HCEC 1CT (cell line): ENCODE measurements around the gene TSSK6.
A peak's percentile ranks its signal among the peaks of the same experiment; 100 is the strongest.

Source experiments
- DNase-seq: peaks from one replicate; pipeline ENCODE4 v3.0.0-alpha.2; 2017

TSSK6 gene

DNA sequence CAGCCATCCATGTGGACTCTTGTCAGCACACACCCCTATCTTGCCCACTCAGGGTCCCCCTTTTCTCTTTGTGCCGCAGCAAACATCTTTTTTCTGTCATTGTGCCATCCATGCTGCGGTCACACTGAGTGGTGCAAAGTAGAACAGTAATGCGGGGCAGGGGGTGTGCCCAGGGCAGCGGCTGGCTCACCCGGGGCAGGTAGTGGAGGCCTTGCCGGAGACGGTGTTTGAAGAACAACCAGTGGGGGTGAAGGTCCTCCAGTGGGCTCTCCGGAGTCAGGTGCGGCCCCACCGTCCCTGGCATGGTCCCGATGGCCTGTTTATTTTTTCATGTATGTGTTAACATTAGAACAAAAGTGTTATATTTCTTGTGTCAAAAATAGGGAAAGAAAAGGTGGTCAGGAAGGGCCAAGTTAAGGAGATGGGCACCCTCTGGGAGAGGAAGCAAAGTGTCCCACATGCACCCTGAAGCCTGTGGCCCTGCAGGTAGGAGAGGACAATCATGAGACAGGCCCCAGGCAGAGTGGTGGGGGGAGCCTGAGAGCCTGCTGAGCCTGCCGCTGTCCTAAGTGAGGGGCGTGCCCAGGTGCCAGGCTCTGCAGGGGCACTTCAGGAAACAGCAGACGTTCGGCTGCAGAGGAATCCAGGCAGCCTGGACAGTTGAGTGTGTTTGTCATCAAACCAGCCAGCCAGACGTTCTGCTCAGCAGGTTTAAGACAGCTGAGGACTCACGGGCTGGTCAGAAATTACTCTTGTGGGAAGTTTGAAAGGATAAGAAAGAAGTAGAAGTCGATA lies 12.3 kb downstream of the TSSK6 start:
- DNase-seq: no peak

DNA sequence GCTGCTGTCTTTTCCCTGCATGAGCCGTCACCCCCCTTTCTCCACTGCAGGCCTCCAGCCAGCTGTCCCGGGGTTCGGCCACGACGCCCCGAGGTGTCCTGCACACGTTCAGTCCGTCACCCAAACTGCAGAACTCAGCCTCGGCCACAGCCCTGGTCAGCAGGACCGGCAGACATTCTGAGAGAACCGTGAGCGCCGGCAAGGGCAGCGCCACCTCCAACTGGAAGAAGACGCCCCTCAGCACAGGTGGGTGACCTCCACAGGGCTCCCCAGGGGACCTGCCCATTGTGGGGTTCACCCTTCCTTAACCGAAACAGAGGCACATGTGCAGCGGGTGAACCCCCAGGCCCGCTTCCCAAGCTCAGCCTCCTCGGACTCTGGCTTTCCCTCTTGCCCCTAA lies 13.1 kb downstream of the TSSK6 start:
- DNase-seq: no peak

DNA sequence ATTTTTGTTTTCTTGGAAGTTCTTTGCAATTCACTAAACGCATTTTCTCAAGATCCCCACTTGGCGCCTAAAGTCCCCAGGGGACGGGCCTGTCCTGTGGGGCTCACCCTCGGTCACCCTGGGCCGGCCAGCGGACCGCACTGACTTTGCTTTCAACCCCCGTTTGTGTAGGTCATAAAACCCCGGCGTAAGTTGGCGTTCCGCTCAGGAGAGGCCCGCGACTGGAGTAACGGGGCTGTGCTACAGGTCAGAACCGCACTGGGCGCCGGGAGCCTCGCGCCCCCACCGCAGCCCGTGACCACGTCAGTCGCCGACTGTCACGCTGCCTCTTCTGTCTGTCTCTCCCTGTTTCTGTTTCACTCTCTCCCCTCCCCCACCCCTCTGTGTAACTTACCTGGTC lies 13.6 kb downstream of the TSSK6 start:
- no peak for DNase-seq

DNA sequence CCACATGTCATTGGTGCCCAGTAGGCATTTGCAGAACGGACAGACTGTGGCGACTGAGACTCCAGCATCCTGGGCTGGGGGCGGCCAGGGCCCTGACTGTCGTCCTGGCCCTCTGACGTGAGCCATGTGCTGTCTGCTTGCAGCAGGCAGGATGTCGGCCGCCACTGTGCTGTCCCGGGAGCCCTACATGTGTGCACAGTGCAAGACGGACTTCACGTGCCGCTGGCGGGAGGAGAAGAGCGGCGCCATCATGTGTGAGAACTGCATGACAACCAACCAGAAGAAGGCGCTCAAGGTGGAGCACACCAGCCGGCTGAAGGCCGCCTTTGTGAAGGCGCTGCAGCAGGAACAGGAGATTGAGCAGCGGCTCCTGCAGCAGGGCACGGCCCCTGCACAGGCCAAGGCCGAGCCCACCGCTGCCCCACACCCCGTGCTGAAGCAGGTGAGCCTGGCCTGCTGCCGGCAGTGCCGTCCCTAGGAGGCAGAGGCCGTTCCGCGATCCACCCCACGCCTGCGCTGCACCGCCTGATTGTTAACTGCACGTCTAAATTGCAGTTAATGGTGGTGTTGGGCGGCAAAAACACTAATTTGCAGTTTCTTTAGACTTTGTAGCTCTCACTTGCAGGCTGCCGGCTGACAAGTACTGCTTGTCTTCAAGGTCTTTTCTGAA lies 14.2 kb downstream of the TSSK6 start:
- DNase-seq: no peak

DNA sequence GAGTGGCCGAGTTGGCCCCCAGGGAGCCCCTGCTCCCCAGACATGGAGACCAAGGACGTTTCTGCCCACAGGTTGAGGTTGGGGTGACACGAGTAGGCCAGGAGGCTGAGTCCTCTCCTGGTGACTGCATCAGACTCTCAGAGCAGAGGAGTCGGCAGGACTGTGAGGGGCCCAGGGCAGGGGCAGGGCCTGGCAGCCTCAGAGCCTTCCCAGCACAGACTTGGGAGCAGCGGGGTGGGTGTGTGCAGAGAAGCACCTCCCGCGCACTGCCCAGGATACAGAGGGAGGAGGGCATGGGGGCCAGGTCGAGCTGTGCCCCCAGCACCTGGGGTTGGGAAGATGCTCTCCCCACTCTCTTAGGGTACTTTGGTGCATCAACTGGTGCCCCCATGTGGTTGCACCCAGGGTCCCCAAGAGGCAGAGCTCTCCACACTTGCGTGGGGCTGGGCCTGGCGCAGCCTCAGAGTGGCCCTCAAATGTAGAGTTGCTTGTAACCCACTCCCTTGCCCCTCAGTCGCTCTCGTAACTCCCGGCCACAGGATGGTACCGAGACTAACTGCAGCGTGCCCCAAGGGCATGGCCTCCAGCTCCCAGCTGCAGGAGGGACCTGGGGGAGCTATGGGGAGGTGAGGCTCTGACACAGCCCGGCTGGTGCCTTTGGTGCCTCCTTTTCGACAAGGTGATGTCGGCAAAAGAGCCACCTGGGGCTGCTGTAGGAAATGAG lies 15.9 kb downstream of the TSSK6 start:
- DNase-seq: no peak

DNA sequence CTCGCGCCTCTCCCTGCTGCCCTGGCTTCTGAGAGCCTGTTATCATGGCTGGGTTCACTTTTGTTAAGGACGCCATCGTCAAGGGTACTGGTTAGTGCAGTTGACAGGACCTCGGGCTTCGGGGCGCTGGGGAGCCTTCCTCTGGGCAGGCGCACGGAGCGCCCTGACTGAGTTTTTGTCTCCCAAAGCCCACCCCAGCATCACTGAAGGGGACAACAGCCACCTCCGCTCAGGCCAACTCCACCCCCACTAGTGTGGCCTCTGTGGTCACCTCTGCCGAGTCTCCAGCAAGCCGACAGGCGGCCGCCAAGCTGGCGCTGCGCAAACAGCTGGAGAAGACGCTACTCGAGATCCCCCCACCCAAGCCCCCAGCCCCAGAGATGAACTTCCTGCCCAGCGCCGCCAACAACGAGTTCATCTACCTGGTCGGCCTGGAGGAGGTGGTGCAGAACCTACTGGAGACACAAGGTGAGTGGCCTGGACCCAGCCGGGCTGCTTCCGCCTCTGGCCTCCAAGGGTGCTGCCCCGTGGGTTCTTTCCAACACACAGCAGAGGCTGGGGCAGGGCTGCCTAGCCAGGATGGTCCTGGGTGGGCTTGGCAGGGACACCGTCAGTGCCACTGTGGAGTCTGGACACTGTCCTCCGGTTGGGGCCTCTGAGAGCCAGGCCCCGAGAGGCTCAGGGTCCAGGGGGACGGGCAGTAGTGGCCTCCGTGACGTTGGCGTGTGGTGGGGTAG lies 16.9 kb downstream of the TSSK6 start:
- no peak for DNase-seq

DNA sequence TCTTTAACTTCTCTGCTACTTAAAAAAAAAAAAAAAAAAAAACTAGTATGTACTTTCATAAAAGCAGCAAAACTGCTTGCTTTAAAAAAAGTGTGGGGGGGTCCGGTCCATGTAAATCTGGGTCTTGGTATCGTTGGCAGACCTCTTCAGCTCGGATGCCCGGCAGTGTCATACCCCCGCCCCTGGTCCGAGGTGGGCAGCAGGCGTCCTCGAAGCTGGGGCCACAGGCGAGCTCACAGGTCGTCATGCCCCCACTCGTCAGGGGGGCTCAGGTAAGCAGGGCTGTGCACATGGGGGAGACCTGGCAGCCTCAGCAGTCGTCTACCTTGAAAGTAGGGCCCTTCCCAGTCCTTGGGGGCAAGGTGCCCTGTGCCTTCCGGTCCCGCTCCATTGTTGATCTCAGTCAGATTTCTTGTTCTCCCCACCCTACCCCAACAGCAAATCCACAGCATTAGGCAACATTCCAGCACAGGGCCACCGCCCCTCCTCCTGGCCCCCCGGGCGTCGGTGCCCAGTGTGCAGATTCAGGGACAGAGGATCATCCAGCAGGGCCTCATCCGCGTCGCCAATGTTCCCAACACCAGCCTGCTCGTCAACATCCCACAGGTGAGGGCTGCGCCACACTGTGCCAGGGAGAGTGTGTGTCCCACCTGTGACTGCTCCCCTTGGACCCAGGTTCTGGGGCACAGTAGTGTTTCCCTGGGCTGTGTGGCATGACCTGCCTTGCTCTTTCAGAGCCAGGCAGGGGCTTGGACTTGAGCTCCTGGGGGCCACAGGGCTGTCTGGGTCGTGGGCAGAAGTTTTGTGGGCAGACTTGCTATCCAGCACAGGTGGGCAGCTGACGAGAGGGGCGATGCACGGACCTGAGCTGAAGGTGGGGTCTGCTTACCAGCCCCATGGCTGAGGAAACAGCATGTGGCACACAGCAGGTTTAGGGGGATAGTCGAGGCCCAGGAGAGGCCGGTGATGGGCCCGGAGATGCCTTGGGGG lies 19.4 kb downstream of the TSSK6 start:
- no peak for DNase-seq

DNA sequence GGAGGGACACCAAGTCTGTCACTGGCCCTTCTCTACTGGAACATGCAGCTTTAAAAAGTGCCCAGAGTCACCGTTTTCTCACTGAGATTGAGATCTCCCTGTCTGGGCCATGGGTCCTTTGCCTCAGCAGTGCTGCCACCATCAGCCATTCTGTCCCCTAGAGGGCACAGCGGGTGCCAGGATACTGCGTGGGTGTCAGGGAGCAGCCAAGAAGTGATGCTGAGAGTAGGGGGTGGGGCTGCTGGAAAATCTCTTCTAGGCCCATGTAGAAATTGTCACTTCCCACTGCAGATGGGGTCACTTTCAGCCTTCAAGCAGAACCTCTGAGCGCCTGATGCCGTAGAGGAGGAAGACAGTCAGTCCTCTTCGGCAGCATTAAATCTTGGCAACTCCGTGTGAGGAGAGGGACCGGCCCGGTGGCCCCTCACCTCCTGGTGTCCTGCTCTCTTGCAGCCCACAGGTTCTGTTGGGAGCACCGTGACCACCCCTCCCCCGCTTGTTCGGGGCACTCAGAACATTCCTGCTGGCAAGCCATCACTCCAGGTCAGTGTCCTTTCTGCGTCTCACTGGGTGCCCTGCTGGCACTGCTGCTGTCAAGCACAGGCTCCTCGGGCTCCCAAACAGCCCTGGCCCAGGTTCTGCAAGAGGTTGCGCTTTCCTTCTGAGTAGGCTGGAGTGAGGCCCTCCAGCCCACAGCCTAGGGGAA lies 21.4 kb downstream of the TSSK6 start:
- DNase-seq: no peak

DNA sequence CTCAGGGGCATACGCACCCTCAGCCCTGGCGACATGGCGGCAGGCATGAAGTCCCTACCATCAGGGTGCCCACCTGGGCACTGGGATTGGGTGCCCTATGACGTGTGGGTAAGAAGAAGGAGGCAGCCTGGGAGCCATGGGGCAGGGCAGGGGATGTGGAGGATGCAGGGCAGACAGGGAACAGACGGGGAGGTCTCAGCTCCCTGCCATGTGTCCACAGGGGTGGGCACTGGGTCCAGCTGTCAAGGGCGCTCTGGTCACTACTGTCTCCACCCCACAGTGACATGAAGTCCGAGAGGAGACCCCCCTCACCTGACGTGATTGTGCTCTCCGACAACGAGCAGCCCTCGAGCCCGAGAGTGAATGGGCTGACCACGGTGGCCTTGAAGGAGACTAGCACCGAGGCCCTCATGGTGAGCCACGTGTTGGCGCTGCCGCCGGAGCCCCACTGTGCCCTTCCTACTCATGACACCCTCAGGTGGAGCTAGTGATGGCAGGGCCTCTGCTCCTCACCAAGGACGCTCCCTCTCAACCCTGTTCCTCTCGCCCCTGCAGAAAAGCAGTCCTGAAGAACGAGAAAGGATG lies 23.2 kb downstream of the TSSK6 start:
- DNase-seq: no peak

DNA sequence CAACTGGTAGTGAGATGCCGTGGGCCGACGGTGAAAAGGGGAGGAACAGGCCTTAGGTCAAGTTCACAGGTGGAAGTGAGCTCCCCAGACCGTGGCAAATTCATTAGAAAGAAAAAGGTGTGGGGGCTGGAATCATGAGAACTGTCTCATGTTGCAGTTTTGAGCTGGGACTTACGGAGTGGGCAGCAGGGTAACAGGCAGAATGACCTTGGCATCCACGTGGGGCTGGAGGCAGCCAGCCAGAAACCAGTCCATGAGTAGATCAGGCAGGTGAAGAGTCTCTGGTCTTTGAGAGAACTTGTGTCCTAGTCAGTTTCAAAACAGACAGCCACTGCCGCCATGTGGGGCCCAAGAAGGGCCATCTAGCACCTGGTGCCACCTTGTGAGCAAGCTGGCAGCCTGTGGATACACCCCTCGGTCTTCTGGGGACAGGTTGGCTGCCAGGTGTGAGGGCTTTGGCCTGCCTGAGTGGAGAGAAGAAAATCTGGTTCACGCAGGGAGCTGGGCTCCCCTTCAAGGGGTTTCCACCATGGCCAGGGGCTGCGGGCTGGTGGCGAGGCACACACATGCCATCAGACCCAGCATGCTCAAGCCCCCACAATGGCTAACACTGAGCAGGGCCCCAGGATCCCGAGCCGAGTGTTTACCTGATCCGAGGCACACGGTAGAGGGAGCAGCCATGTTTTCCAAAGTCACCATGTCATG lies 23.9 kb downstream of the TSSK6 start:
- DNase-seq: no peak

DNA sequence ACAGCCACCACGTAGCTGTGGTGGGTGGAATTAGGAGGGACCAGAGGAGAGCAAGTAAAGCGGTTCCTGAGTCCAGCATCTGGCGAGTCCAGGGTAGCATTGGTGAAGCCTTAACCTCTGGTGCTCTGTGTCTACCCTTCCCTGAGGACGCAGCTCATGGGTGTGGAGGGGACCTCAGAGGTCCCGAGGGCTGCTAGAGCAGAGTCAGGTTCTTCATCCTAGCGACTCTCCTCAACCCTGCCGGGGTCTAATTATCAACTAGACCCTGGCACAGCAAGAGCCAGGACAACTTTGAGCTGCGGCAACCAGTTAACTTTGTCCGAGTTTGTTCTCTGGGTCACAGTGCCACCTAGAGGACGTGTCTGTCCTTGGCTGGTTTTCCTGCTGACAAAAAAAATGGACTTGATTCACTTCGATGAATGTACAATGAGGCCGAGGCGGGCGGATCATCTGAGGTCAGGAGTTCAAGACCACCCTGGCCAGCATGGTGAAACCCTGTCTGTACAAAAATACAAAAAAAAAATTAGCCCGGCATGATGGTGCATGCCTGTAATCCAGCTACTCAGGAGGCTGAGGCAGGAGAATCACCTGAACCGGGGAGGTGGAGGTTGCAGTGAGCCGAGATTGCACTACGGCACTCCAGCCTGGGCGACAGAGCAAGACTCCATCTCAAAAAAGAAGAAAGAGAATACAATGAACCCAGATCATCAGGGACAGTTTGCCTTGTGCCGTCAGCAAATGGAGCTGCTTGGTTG lies 25.0 kb downstream of the TSSK6 start:
- DNase-seq: peak; percentile 72

DNA sequence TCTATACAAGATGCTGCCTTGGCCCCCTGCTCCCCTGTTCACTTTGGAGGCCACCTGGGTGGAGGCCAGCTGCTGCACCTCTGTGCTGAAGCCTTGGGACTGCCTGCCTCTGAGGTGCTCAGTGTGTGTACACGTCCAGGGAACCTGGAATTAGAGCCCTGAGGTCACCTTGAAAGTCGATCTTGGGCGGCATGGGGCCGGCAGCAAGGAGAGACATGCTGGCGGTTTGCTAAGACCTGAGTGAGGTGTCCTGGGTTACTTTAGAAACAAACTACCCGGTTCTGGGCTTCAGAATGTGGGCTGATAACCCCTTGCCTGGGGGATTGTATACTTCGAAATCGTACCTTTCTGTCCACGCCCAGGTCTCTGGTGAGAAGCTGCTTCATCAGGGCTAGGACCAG lies 25.5 kb downstream of the TSSK6 start:
- no peak for DNase-seq

DNA sequence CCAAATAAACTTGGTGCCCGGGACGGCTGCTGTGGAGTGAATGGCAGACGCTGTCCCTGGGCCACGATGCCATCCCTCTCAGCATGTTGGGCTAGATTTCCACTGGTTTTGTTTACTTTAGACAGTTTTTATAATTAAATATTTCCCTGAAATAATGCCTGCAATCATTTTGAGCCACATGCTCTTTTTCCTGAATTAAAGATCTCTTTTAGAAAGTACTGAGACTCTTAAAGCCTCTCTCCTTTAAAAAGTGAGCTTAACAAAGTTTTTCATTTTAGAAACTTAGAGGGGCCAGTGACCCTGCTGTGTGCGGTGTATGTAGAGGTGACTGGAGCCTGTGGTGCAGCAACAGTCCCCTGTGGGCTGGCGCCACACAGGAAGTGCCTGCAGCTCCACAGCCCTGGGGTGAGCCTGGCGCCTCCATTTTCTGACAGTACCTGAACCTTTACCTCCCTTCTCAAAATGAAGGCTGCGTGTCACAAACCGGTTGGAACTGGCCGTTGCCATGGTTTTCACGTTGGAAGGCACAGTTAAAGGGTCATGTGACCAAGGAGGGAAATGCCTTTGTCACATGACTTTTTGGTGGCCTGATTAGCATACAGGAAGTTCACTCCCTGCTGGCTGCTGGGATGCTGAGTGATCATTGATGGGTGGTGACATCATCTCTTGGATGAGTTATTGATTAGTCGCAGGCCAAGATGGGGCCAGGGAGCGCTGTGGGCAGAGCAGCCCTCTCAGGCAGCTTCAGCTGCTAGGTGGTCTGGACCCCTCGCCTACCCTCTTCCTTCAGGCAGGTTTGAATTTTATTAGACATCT lies 26.3 kb downstream of the TSSK6 start:
- DNase-seq: peak; percentile 97

DNA sequence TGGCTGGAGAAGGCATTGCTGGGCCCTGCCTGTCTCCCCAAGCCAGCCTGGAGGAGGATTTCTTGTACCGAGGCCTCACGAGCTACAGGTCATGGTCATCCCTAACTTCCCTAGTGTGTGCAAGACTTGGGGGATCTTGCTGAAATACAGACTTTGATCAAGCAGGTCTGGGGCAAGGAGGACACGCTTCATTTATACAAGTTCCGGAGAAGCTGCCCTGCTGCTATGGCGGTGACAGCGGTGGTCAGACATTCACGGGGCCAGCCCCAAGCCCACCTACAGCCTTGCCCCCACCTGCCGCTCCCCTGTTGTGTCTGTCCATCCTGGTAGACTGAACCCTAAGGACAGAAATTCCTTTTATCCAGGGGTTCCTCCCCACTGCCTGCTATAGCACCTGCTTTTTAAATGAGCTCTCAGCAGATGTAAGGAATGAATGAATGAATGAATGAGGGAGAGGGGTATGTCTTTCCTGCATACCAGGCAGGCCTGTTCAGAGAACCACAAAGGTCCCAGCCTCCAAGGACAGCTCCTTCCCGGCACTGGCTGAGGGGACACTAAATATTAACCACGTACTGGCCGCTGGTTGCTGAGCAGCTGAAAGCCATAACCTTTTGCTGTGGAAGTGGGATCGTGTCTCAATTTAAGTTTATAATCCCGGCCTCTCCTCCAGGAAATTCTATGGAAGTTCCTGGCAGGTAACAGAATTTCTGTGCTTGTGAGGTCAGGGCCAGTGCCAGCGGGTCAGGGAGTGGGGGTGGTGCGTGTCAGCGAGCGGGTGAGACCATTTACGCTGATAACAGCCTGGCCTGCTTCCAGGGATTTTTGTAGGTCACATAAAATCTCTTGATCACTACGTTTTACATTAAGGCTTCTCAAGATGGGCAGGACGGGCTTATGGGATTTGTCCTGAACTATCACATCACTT lies 27.1 kb downstream of the TSSK6 start:
- DNase-seq: no peak

DNA sequence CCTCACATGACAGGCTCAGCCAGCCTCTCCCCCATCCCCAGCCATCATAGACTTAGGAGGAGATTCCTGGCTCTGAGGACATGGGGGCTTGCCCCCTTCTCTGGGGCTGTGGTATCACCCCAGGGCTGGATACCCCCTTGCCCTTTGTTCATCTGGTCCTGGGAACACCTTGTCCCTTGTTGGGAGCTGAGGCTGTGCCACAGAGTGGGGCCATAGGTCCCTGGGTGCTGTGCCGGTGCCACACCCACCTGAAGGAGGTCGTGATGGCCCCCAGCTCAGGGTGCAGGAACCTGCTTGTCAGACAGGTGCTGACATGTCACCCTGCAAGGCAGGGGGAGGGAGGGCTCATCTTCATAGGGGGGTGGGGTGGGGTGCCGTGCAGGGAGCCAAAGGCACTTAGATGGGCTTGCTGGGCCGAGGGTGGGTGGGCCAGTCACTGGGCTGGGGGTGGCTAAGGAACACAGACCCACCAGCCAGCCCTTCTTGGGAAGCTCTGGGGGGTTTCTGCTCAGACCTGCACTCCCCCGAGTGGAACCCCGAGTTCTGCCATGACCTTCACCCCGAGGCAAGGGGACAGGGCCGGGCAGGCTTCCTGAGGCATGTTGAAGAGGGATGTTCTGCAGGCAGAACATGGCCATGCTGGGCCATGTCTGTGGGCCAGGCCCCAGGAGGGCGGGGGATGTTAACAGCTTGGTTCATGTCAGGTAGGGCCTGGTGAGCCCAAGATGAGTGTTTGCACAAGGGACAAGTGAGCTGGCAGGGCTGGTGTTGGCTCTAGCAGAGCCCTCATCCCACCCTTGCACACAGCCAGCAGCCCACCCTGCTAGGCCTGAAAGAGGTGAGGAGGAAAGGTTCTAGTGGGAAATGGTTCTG lies 28.0 kb downstream of the TSSK6 start:
- DNase-seq: no peak

DNA sequence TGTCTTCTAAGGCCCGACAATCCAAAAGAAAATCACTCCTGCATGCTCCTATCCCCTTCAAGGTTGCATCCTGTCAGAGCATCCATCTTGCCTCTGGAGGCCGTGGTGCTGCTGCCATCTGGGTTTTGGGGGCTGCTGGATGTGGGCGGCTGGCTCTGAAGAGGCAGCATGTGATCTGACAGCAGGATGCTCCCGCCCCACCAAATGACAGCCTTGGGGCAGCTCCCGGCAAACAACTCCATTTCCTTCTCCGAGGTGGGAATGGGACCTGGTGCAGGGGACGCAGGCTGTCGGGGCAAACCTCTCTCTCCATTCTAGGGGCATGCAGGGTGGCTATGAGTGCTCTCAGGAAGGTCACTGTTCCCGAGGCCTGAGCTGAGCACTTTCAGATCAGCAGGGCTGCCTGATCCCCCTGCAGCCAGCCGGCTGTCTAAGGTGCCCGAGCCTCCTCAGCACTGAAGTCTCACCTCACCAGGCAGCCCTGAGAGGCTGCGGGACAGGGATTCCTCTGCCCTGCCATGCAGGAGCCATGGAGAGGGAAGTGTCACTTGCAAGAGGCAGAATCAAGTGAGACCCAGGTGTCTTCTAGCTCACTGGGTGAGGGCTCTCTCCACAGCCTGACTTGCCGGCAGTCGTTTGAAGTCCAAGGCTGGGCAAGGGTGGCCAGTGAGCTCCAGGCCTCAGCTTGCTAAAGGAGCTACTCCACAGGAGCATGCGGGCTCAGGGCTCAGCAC lies 28.8 kb downstream of the TSSK6 start:
- DNase-seq: no peak
